GM21381 (cell line): ENCODE results near the gene INTS15.
"Not testable (repeated sequence)": the region's sequence is repeated elsewhere in the genome, so short reads cannot be mapped to it uniquely, and the experiment has no call there.

Experiments used
- ATAC-seq: cut with Tn5 transposase; IDR thresholded peaks from one replicate; pipeline ENCODE4 v1.9.1; 2021; ENCODE audit warnings: mild to moderate bottlenecking, moderate library complexity; ENCODE audit not compliant: unreplicated experiment

Gene INTS15

DNA sequence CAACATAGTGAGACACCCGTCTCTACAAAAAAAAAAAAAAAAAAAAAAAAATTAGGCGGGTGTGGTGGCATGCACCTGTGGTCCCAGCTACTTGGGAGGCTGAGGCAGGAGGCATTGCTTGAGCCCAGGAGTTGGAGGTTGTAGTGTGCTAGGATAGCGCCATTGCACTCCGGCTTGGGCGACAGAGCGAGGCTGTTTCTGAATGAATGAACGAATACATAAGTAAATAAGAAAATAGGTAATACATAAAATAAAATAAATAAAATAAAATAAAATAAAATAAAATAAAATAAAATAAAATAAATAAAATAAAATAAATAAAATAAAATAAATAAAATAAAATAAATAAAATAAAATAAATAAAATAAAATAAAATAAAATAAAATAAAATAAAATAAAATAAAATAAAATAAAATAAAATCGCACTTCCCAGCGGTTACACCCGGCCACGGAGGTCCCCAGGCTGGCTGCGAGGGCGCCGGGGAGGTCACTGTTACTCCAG lies 12.9 kb upstream of the INTS15 start:
- not testable (repeated sequence) for ATAC-seq

- ATAC-seq = peak; percentile 96
These were observed 12.3 kb upstream of the INTS15 start, which contains the start of gene ZDHHC4 for GRCh38 chr7:6577369-6578113. Gene ZDHHC4 (plus strand): TSS chr7:6577454. CDS start chr7:6580562, 3,108 bp downstream.

DNA sequence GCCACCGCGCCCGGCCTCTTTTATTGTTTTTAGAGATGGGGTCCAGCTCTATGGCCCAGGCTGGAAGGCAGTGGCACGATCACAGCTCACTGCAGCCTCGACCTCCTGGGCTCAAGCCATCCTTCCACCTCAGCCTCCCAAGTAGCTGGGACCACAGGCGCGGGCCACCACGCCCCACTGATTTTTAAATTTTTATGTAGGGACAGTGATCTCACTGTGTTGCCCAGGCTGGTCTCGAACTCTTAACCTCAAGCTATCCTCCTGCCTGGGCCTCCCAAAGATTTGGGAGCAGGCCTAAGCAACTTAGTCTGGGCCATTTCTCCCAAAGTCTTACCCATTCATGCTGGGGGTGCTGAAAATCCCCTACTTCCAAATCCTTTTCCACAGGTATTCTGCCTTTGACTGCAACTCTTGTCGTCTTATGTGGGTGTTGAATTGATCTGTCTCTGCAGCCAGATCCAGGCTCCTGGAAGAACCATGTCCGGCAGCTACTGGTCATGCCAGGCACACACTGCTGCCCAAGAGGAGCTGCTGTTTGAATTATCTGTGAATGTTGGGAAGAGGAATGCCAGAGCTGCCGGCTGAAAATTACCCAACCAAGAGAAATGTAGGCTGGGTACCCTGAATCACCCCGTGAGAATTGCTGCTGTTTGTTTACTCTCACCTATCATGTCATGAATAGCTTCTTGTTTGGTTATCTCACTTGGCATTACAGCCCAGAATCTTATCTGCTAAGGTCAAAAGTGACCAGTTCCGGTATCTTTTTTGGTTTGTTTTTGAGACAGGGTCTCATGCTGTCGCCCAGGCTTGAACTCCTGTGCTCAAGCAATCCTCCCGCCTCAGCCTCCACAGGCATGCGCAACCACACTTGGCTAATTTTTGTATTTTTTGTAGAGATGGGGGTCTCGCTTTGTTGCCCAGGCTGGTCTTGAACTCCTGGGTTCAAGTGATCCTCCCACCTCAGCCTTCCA lies 11.4 kb upstream of the INTS15 start:
- ATAC-seq = no peak

GRCh38 chr7:6579446-6579845 lies 10.4 kb upstream of the INTS15 start:
- no peak for ATAC-seq

DNA sequence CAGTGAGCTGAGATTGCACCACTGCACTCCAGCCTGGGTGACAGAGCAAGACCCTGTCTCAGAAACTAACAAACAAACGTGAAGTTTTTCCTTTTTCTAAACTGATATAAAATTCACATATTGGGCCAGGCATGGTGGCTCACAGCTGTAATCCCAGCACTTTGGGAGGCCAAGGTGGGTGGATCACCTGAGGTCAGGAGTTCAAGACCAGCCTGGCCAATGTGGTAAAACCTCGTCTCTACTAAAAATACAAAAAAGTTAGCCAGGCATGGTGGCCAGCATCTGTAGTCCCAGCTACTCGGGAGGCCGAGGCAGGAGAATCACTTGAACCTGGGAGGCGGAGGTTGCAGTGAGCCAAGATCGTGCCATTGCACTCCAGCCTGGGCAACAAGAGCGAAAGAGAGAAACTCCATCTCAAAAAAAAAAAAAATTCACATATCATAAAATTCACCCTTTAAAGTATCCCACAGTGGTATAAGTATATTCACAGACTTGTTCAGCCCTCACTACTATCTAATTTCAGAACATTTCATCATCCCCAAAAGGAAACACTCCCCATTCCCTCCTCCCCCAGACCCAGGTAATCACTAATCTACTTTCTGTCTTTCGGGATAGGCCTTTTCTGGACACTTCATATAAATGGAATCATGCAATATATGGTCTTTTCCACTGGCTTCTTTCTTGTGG lies 3.9 kb upstream of the INTS15 start:
- not testable (repeated sequence) for ATAC-seq

- ATAC-seq = no peak
These were observed 1.3 kb upstream of the INTS15 start for GRCh38 chr7:6588566-6588965.

DNA sequence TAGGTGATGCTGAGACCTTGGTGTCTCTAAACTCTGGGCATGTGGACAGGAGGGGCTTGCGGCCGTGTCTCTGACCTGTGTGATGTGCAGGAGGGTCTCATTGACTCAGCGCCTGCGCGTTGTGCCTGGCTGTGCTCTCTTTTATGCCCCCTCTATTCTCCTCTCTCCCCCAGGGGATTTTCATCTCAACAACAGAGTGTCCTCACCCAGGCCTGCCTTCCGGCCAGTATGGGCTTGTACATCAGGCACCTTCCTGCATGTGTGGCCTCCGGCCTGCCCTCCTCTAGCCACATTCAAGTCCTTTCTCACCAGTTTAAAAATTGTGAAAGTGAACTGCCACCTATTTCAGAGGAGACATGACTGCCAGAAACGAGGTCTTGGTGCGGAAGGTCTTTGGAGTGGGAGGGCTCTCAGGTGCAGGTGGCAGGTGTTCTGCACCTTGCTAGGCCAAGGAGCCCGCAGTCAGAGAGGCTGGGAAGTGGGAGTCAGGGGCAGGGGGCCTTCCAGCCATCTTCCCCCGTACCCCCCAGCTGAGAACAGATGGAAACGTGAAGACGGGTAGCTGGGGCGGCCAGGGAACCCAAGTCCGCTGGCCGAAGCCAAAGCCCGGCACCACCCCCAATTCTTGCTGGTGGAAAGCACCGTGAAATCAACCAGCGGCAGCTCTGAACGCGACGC lies 531 bp upstream of the INTS15 start:
- no peak for ATAC-seq

- ATAC-seq = peak; percentile 25
These were observed 857 bp downstream of the INTS15 start for GRCh38 chr7:6590645-6591110.

DNA sequence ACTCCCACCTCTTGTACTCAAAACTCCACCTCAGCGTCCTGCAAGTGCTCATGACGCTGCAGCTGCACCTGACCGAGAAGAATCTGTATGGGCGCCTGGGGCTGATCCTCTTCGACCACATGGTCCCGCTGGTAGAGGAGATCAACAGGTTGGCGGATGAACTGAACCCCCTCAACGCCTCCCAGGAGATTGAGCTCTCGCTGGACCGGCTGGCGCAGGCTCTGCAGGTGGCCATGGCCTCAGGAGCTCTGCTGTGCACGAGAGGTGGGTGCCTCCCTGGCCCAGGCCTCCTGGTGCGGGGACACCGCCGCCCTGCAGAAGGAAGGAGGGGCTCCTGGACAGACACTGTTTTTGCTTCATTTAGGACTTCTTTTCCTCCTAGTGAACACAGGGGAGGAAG lies 10.3 kb downstream of the INTS15 start:
- ATAC-seq = no peak

- ATAC-seq = no peak
These were observed 14.6 kb downstream of the INTS15 start for GRCh38 chr7:6604458-6604857.

GRCh38 chr7:6606866-6607583 lies 17.2 kb downstream of the INTS15 start:
- ATAC-seq = no peak

- no peak for ATAC-seq
These were observed 17.8 kb downstream of the INTS15 start for GRCh38 chr7:6607651-6608051.

GRCh38 chr7:6608081-6608480 lies 18.3 kb downstream of the INTS15 start:
- no peak for ATAC-seq

DNA sequence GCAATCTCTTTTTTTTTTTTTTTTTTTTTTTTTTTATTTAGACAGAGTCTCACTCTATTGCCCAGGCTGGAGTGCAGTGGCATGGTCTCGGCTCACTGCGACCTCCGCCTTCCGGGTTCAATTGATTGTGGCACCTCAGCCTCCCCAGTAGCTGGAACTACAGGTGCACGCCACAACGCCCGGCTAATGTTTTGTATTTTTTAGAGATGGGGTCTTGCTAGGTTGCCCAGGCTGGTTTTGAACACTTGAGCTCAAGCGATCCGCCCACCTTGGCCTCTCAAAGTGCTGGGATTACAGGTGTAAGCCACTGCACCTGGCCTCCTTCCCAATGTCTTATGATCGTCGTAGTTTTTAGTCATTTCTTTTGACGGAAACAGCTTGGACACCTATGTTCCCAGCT lies 19.0 kb downstream of the INTS15 start:
- no peak for ATAC-seq

DNA sequence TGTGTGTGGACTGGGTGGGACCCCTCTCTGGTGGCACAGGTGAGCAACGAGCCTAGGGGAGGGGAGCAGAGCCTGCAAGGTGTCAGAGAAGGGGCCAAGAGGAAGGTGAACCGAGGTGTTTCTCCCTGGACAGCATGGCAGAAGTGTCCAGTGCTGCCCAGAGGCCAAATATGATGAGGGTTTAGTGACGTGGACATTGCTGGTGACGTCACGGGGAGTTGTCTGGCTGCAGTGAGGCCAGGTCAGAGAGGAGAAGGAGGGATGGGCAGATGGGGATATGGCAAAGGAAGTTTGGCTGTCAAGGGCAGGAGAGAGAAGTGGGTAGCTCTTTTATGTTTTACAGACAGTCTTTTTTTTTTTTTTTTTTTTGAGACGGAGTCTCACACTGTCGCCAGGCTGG lies 23.0 kb downstream of the INTS15 start:
- ATAC-seq = no peak

DNA sequence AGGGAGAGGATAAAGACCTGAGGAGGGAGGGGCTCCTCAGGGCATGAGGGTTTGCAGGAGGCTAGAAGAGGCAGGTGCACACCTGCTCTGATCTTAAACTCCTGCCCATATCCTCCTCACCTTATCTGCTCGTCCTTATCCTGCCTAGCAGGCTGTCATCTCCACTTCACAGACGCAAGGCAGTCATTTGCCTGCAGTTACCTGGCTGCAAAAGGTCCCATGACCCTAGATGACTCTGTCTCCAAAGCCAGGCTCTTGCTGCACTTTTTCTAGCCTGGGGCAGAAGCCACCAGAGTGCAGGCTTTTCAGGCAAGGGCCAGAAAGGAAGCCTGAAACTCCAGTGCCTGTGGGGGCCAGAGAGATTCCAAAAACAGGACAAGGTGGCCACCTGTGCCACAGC lies 23.9 kb downstream of the INTS15 start:
- no peak for ATAC-seq

GRCh38 chr7:6614953-6615722 lies 25.3 kb downstream of the INTS15 start, which contains the start of gene ZNF853:
Gene ZNF853 (plus strand): TSS chr7:6615610. CDS start chr7:6616175, 565 bp downstream.
- no peak for ATAC-seq

GRCh38 chr7:6615723-6616555 lies 26.1 kb downstream of the INTS15 start:
- ATAC-seq = no peak
